GM23338 (cell line): ENCODE data around the gene DEK.

Source experiments
- CTCF ChIP-seq, 2 experiments: fragments of 200-600 bp in 1 of 2; sonication (generic) in 1 of 2; conservative IDR thresholded peaks; 2 replicates each; pipeline versions ENCODE4 v1.5.1 to v1.6.1; 2016 to 2017; ENCODE audit warnings: antibody characterized with exemption in 2 of 2, low read depth in 2 of 2, mild to moderate bottlenecking in 2 of 2, moderate library complexity in 1 of 2
- JUNB ChIP-seq: IDR thresholded peaks from one replicate; pipeline ENCODE4 v1.6.1; 2016; ENCODE audit warnings: antibody characterized with exemption; ENCODE audit not compliant: unreplicated experiment
- POLR2AphosphoS5 ChIP-seq: IDR thresholded peaks from 2 replicates; pipeline ENCODE4 v1.6.1; 2016; ENCODE audit warnings: antibody characterized with exemption, low read depth

- no peak for TF ChIP-seq CTCF (conservative IDR thresholded peaks at IDR 0.05; ENCODE audit: low read depth in 2 of 2)
- no peak for TF ChIP-seq JUNB
- no peak for TF ChIP-seq POLR2AphosphoS5
Measured at GRCh38 chr6:18246205-18246604, 18.1 kb downstream of the DEK start.
